NCI-H2227 (cell line): ENCODE measurements around the gene RAB31.

ENCODE experiments used
- DNase-seq: peaks from one replicate; lab custom pipeline; 2025; ENCODE audit not compliant: unreplicated experiment; lab: John Stamatoyannopoulos, UW

The RAB31 gene

DNA sequence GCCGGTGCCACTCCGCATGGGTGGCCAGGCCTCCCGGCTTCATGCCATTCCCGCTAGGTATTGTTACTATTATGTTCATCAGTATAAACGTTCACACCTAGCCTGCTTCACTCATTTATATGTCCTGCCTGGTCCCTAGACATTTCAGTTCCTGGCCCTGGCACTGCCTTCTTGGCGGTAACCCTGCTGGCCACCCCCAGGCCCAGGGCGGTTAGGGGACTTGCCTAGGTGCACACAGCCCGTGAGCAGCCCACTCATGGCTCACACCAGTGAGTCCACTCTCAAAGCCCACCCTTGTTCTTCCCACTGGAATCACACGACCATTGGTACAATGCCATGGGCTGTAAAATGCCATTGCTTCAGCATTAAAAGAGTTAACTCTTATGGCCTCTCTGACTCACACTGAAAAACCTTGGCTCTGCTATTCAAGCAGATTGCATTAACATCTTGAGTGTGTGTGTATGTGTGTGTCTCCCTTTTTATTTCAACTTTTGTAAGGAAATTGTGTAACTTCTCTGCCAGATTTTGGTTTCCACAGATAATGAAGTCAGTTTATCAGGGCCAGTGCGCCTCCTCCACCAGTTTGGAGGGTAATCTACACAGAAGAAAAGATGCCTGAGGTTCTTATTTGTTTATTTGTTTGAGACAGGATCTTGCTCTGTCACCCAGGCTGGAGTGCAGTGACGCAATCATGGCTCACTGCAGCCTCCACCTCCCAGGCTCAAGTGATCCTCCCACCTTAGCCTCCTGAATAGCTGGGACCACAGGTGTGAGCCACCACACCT lies 74.2 kb downstream of the RAB31 start:
- DNase-seq = no peak

DNA sequence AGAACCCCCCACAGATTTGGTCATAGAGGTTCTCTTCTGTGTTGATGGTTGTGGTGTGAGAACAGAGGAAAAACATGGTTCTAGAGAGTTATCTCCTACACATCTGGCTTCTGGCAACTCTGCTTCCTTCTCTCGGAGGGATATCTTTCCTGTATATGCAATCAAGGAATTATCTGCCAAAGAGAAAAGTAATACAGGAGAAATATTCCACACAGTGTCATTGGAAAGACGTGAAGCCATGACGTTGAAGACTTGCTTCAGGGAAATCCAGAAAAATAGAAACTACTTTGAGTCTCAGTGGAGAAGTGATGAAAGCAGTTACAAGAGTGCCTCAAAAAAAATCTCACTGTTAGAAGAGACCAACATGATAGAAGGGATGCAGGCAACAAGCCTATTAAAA lies 78.5 kb downstream of the RAB31 start:
- DNase-seq = no peak

- no peak for DNase-seq
Observed at GRCh38 chr18:9787036-9787435, 78.9 kb downstream of the RAB31 start.

GRCh38 chr18:9787712-9788111 lies 79.6 kb downstream of the RAB31 start:
- DNase-seq = no peak

GRCh38 chr18:9788140-9788539 lies 80.0 kb downstream of the RAB31 start:
- no peak for DNase-seq

- DNase-seq = no peak
Observed at GRCh38 chr18:9788860-9789259, 80.8 kb downstream of the RAB31 start.

DNA sequence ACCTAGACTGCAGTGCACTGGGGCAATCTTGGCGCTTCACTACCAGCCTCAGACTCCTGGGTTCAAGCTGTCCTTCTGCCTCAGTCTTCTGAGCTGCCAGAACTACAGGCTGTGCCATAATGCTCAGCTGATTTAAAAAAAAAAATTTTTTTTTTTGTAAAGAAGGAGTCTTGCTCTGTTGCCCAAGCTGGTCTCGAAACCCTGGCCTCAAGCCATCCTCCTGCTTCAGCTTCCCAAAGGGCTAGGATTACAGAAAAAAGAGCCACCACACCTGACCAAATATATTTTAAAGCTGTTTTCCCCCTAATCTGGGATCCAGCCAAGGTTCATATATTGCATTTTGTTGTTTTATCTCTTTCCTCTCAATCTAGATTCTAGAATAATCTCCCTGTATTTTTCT lies 82.2 kb downstream of the RAB31 start:
- no peak for DNase-seq

GRCh38 chr18:9791991-9792390 lies 83.9 kb downstream of the RAB31 start:
- DNase-seq = no peak

DNA sequence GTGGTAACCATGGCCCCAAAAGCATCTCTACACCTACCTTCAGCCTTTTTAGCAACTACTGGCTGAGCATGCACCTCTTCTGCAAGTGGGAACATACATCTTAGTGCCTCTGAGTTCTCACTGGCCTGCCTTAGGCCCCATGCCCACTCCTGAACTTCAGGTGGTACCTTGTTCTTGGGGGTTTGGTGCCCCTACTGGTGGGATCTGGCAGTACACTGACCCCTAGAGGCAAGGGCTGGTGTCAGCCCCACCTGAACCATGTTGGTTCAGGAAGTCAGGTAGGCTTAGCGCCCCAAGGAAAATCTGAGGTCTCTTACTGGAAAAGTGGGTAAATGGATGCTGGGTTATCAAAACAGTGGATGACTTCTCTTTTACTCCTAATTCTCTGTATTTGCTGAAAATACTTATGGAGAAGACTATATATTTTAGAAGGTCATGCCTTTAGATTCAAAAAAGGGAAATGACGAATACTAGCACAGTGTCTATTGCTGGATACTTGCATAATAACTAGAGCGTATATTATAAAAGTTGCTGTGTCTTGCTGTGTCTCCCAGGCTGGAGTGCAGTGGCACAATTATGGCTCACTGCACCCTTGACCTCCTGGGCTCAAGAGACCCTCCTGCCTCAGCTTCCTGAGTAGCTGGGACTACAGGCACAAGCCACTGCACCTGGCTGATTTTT lies 84.6 kb downstream of the RAB31 start:
- DNase-seq = no peak

- no peak for DNase-seq
Observed at GRCh38 chr18:9796011-9796410, 87.9 kb downstream of the RAB31 start.

DNA sequence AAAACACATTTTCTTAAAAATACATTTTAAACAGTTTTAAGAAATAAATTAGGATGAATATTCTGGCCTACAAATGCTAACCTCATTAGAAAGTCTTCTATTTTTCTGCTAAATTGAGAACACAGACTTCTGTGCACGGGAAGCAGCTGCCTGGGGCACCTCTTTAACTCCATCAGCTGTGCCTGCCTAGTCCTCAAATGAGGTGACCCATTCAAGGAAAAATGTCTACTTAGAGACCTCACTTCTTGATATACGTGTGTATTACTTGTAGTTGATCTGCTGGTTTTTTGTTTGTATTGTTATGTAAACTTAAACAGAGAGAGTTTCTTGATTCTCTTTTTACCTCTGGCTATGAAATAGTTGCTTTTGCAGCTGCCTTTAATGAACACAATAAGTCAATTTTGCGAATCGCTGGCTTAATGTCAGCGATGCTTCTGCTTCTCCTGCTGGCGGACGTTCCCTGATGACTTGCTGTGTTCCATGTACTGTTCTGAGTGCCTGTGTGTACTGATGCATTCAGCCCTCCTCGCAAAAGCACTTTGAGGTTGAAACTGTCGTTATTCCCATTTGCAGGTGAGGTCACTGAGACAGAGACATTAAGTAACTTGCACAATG lies 88.9 kb downstream of the RAB31 start:
- peak; percentile 27 for DNase-seq

DNA sequence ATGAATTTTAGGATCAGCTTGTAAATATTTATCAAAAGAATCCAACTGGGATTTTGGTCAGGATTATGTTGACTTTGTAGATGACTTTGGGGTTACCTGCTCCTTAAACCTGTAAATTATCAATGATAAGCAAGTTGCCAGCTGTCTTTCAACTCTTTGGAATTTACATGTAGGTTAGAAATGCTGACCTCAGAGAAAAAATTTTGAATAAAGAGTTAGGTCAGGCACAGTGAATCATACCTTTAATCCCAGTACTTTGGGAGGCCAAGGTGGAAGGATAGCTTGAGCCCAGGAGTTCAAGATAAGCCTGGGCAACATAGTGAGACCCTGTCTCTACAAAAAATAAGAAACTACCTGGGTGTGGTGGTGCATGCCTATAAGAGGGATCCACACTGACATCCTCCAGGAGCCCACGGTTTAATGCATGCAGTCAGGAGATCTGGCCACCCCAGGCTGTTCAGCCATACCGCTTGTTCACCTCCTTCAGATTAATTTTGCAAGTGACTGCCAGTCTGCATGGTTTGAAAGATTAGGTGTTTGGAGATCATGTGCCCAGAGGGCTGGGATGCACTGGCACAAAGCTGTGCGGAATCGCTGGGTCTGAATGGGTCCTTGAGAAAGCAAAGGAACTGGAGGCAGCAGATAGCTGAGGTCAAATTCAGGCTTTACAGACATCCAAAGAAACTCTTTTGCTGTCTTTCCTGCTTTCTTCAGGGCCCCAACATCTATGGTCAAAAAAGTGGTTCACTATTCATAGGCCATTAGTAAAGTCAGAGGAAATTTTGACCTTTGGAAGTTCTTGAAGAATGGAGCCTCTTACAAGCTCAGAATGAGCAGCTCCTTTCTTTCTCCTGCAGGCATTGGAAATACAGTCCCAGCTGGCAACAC lies 94.3 kb downstream of the RAB31 start:
- DNase-seq = no peak

DNA sequence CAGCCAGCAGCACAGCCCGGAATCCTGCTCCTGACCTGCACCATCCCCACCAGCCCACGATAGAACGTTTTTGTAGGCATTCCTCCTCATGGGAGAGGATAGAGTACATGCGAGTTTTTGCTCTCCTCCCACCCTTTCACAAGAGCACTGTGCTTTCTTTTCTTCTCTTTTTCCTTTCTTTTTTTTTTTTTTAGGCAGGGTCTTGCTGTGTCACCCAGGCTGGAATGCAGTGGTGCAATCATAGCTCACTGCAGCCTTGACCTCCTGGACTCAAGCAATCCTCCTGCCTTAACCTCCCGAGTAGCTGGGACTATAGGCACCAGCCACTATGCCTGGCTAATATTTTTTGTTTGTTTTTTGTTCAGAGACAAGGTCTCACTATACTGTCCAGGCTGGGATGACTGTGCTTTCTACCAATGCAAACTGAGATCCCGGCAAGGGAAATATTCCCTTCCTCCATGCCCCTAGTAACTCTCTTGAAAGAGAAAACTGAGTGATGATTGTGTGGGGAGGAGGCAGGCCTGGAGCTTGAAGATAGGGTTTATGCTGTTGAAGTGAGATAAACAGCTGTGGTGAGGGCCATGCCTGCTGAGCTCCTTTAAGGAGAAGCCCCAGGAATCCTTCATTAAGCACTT lies 95.1 kb downstream of the RAB31 start:
- peak; percentile 72 for DNase-seq

- peak; percentile 44 for DNase-seq
Observed at GRCh38 chr18:9803698-9804516, 95.8 kb downstream of the RAB31 start.

DNA sequence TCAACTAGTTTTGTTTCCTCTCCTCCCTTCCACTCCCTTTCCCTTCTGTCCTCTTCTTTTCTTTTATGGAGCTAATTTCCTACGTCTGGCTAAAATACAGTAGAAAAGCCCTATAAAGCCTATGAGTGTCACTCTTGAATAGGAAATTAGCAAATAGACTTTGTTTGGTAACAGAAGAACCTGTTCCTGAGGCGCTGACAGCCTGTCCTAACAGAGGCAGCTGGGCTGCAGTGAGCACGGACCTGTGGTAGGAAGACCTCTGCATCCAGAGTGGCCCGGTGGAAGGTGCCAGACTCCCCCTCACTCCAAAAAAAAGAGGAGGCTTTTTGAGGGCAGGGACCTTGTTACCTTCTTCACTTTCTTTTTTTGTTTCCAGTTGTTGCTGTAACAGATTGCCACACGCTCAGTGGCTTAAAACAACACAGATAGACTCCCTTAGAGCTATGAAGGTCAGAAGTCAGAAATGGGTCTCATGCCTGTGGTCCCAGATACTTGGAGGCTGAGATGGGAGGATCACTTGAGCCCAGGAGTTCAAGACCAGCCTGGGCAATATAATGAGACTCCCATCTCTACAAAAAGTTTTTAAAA lies 96.5 kb downstream of the RAB31 start:
- no peak for DNase-seq

DNA sequence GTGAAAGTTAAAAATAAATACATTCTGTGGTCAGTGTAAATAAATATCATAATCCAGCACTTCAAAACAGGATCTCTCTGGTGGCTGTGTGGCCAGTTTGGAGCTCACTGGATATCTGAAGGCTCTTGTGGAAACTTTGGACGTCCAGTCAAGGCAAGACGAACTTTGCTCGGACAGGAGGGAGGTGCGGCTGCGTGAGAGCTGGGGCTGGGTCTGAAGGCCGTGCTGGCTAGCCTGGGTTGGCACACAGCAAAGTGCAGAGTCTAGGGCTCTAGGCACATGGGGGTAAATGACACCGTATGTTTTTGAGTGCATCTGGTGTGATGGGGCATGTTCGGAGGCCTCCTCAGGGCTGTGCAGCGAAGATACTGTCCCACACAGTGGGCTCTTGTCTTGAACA lies 98.8 kb downstream of the RAB31 start:
- no peak for DNase-seq

DNA sequence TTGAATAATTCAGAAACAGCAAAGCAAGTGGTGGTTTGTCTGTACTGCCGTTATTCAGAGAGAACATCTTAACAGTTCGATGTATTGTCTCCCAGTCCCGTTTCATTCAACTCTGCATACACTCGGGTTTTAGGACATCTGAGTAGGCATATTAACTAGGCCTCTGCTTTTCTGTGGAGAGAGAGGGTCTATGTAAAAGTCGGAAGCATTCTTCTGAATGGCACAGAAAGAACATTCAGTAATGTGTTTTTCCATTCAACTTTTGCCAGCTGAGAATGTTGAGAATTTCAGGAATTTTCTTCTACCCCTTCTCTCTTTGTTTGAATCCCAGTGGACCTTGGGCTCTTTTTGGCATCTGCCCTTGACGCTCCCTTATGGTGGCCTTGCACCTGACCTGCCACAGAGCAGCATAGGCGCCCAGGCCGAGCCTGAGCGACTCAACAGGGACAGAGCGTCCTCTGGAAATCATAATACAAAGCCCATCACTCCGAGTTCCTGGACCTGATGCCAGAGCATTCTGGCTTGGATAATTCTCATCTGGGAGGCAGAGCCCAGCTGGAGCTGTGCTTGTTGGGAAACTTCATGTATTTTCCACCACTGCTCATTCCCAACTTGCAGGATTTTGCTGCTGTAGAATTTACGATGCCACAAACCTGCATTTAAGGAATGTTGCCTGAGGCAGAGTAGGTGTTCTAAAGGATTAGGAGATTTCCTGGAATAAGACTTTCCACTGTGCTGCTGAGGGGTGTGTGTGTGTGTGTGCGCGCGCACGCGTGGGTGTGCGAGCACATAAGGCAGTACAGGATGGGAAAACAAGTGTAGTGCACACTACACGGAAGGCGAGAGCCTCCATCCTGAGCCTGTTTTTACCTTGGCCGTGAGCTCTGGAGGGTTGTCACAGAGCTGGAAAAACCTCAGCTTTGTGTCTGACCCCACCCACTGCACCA lies 100.5 kb downstream of the RAB31 start:
- DNase-seq = no peak

- DNase-seq = no peak
Observed at GRCh38 chr18:9809697-9810096, 101.6 kb downstream of the RAB31 start.
